ENCODE results near the gene BPTF.
A peak's percentile ranks its signal among the peaks of the same experiment; 100 is the strongest.
"Not testable (repeated sequence)": the region's sequence is repeated elsewhere in the genome, so short reads cannot be mapped to it uniquely, and the experiment has no call there.

The BPTF gene

GRCh38 chr17:68013385-68013784 lies 188.1 kb downstream of the BPTF start:
- no peak for DNase-seq (ENCODE audit: low read depth in 2 of 2)

GRCh38 chr17:68015081-68015723 lies 189.9 kb downstream of the BPTF start:
- no peak for DNase-seq (ENCODE audit: low read depth in 2 of 2)

GRCh38 chr17:68016838-68017237 lies 191.5 kb downstream of the BPTF start:
- no peak for DNase-seq (ENCODE audit: low read depth in 2 of 2)

- not testable (repeated sequence) for DNase-seq (ENCODE audit: low read depth in 2 of 2)
Measured at GRCh38 chr17:68018493-68018892, 193.2 kb downstream of the BPTF start.

- no peak for DNase-seq (ENCODE audit: low read depth in 2 of 2)
Measured at GRCh38 chr17:68019336-68019674, 194.0 kb downstream of the BPTF start.

GRCh38 chr17:68019675-68020408 lies 194.5 kb downstream of the BPTF start:
- peak; percentile 93 to 96 for DNase-seq (ENCODE audit: low read depth in 2 of 2)

GRCh38 chr17:68020409-68020756 lies 195.1 kb downstream of the BPTF start:
- no peak for DNase-seq (ENCODE audit: low read depth in 2 of 2)

GRCh38 chr17:68020791-68021190 lies 195.5 kb downstream of the BPTF start:
- DNase-seq (ENCODE audit: low read depth in 2 of 2), result not testable (repeated sequence)

- DNase-seq (ENCODE audit: low read depth in 2 of 2), result no peak
Measured at GRCh38 chr17:68021963-68022362, 196.7 kb downstream of the BPTF start.

- DNase-seq (ENCODE audit: low read depth in 2 of 2), result not testable (repeated sequence)
Measured at GRCh38 chr17:68022547-68022946, 197.2 kb downstream of the BPTF start.

- DNase-seq (ENCODE audit: low read depth in 2 of 2), result no peak
Measured at GRCh38 chr17:68029512-68030215, 204.4 kb downstream of the BPTF start.

Measured in stimulated activated CD8-positive, alpha-beta memory T cell treated with anti-CD3 and anti-CD28 coated beads, Interleukin-2, amount 100 ng/mL, for 1 hour (primary cell).